Activated naive CD8-positive, alpha-beta T cell treated with anti-CD3 and anti-CD28 coated beads for 36 hours (primary cell): ENCODE measurements around the gene RTKN2. TPM values are rescaled to one million over a fixed set of nuclear protein-coding genes. Genes with fewer than 3 reads are reported as not detected.

Experiments used
- DNase-seq: peaks from one replicate; pipeline ENCODE4 v3.0.0; 2021
- H3K27ac Mint-ChIP-seq: one replicate; pipeline ENCODE4 v1.8.0; 2022; ENCODE audit warnings: mild to moderate bottlenecking, moderate library complexity, mixed read lengths
- H3K27me3 Mint-ChIP-seq: one replicate; pipeline ENCODE4 v1.8.0; 2022; ENCODE audit warnings: mild to moderate bottlenecking, mixed read lengths
- H3K36me3 Mint-ChIP-seq: one replicate; pipeline ENCODE4 v1.8.0; 2021; ENCODE audit warnings: mild to moderate bottlenecking, mixed read lengths
- H3K4me1 Mint-ChIP-seq: one replicate; pipeline ENCODE4 v1.8.0; 2021; ENCODE audit warnings: mixed read lengths
- H3K4me3 Mint-ChIP-seq: one replicate; pipeline ENCODE4 v1.8.0; 2022; ENCODE audit warnings: mild to moderate bottlenecking, moderate library complexity, mixed read lengths
- H3K9me3 Mint-ChIP-seq: one replicate; pipeline ENCODE4 v1.8.0; 2022; ENCODE audit warnings: mixed read lengths
- total RNA-seq, 2 experiments: library from RNA; stranded (reverse); gene quantifications; one replicate each; pipeline ENCODE4 v1.2.3, GENCODE V29; 2021

The RTKN2 gene
- total RNA-seq, 2 experiments from 2014 or later: 1.1 to 1.2 TPM

DNA sequence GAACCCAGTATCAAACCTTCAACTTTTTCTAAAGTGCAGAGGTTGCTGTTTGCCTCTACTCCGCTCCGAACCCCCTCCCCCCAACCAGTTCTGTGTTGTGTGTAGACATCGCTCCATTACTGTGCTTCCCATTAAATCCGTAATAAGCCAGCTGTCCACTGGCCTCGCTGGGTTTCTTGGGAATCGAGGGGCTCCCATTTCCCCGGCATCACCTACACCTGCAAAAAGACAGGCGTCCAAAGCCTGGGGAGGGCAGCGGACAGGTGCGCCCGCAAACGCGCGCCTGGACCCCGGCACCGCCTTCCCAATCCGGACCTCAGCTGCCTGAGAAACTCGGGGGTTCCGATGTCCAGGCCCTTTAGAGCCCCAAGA, 631 bp downstream of the RTKN2 start:
- H3K27ac Mint-ChIP-seq: no peak overlapping the region
- H3K36me3 Mint-ChIP-seq: no peaks in the 10 kb centered on the region

DNA sequence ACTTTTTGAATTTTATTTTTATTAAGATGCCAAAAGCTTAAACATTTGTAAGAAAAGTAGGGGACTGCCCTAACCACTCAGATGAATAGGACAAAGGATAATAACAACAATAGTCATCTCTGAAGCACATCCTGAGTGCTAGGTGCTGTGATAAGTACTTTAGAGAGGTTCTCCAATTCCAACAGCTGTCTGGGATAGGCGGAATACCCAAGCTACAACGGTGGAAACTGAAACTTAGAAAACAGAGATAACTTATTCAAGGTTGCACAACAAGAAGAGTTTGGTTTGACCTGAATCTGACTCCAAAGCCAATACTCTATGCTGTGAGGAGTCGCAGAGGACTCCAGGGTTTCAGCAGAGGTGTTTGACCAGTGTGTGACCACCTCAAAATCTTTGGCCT, 2.0 kb downstream of the RTKN2 start:
- Mint-ChIP-seq H3K4me1 (peaks cover 12% of the 10 kb centered on the region), H3K27ac (no peak overlapping the region), H3K27me3 (peaks cover 39% of the 10 kb centered on the region), H3K4me3 (no peak overlapping the region), H3K9me3 (no peaks in the 10 kb centered on the region), H3K36me3 (no peaks in the 10 kb centered on the region)
- no peak for DNase-seq

More for the DNA sequence above, 631 bp downstream of the RTKN2 start:
- Mint-ChIP-seq H3K4me1 (peaks cover 12% of the 10 kb centered on the region), H3K27me3 (peaks cover 39% of the 10 kb centered on the region), H3K9me3 (no peaks in the 10 kb centered on the region), H3K4me3 (peak overlapping the region; percentile 75)
- no peak for DNase-seq

GRCh38 chr10:62266147-62266546, 2.5 kb downstream of the RTKN2 start:
- no peaks in the 10 kb centered on the region for H3K9me3 Mint-ChIP-seq
- no peaks in the 10 kb centered on the region for H3K36me3 Mint-ChIP-seq
- H3K4me3 Mint-ChIP-seq: no peak overlapping the region
- DNase-seq: no peak
- no peak overlapping the region for H3K27ac Mint-ChIP-seq
- H3K4me1 Mint-ChIP-seq: peaks cover 12% of the 10 kb centered on the region
- peaks cover 39% of the 10 kb centered on the region for H3K27me3 Mint-ChIP-seq

DNA sequence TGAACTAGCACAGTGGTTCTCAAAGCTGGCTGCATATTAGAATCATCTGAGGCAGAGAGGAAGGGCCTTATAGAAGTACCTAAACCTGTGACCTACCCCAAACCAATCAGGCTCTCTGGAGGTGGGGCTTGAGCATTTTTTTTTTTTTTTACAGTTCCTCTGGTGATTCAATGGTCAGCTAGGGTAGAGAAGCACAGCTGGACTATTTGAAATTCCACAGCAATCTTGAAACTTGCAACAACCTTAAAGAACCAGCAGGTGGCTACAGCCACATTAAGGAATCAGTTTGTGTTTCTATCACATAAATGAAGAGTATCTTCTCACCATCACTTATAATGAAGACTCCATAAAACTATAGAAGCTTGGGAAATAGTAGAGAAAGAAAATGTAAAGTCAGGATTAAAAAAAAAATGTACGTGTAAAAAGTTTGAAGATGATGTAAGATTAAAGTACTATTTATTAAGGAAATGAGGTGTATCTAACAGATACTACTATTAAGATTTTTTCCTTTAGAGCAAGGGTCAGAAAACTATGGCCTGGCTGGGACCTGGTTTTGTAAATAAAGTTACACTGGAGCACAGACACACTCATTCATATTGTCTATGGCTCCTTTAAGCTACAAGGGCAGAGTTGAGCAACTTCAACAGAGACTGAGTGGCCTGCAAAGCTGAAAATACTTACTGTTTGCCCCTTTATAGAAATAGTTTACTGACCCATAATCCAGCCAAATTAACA, 3.8 kb downstream of the RTKN2 start:
- H3K9me3 Mint-ChIP-seq: no peaks in the 10 kb centered on the region
- DNase-seq: no peak
- peaks cover 34% of the 10 kb centered on the region for H3K27me3 Mint-ChIP-seq
- no peaks in the 10 kb centered on the region for H3K36me3 Mint-ChIP-seq
- H3K4me3 Mint-ChIP-seq: no peak overlapping the region
- H3K27ac Mint-ChIP-seq: no peak overlapping the region
- peaks cover 12% of the 10 kb centered on the region for H3K4me1 Mint-ChIP-seq

DNA sequence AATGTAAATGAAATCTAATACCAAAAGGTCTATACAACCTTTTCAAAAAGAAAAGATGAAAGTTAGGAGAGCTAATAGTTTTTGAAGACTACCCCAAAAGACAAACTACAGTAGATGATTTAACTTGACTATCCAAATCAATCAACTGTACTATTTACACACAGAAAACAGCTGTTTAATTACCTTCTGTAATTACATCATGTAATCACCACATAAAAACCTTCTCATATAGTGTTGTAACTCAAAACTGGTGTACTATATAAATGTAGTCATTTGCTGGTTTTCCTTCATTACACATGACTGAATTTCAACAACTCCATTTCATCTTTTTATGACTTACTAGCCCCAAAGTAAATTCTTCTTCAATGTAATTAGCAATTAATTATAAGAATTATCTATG, 4.5 kb downstream of the RTKN2 start:
- Mint-ChIP-seq H3K4me1 (peaks cover 10% of the 10 kb centered on the region), H3K9me3 (no peaks in the 10 kb centered on the region), H3K4me3 (no peak overlapping the region), H3K27me3 (peaks cover 27% of the 10 kb centered on the region), H3K27ac (no peak overlapping the region), H3K36me3 (no peaks in the 10 kb centered on the region)
- DNase-seq: no peak

GRCh38 chr10:62261666-62262065, 7.0 kb downstream of the RTKN2 start:
- DNase-seq: no peak
- H3K27me3 Mint-ChIP-seq: peaks cover 12% of the 10 kb centered on the region
- H3K4me3 Mint-ChIP-seq: no peak overlapping the region
- H3K27ac Mint-ChIP-seq: no peak overlapping the region
- no peaks in the 10 kb centered on the region for H3K9me3 Mint-ChIP-seq
- no peaks in the 10 kb centered on the region for H3K36me3 Mint-ChIP-seq
- H3K4me1 Mint-ChIP-seq: peaks cover 2% of the 10 kb centered on the region

GRCh38 chr10:62259998-62260397, 8.6 kb downstream of the RTKN2 start:
- Mint-ChIP-seq H3K9me3 (peaks cover 2% of the 10 kb centered on the region), H3K4me1 (peaks cover 2% of the 10 kb centered on the region), H3K27me3 (peaks cover 3% of the 10 kb centered on the region), H3K4me3 (no peak overlapping the region), H3K27ac (no peak overlapping the region), H3K36me3 (no peaks in the 10 kb centered on the region)
- no peak for DNase-seq

DNA sequence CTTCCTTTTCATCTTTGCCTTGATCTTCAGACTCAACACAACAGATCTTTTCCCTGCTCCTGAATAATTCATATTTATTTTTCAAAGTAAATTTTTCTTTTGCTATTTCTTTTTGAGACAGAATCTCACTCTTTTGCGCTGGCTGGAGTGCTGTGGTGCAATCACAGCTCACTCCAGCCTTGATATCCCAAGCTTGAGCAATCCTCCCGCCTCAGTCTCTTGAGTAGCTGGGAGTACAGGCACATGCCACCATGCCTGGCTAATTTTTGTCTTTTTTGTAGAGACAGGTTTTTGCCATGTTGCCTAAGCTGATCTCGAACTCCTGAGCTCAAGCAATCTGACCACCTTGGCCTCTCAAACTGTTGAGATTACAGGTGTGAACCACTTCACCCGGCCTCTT, 9.2 kb downstream of the RTKN2 start:
- no peak overlapping the region for H3K4me3 Mint-ChIP-seq
- no peaks in the 10 kb centered on the region for H3K4me1 Mint-ChIP-seq
- no peaks in the 10 kb centered on the region for H3K27me3 Mint-ChIP-seq
- DNase-seq: no peak
- H3K27ac Mint-ChIP-seq: no peak overlapping the region
- H3K36me3 Mint-ChIP-seq: no peaks in the 10 kb centered on the region
- peaks cover 3% of the 10 kb centered on the region for H3K9me3 Mint-ChIP-seq

GRCh38 chr10:62258926-62259325, 9.7 kb downstream of the RTKN2 start:
- Mint-ChIP-seq H3K27ac (no peak overlapping the region), H3K9me3 (peaks cover 9% of the 10 kb centered on the region), H3K4me3 (no peak overlapping the region), H3K4me1 (peaks cover 4% of the 10 kb centered on the region), H3K36me3 (peaks cover 3% of the 10 kb centered on the region), H3K27me3 (no peaks in the 10 kb centered on the region)
- DNase-seq: no peak

GRCh38 chr10:62253704-62254103, 14.9 kb downstream of the RTKN2 start:
- no peak overlapping the region for H3K4me3 Mint-ChIP-seq
- peaks cover 9% of the 10 kb centered on the region for H3K36me3 Mint-ChIP-seq
- peaks cover 24% of the 10 kb centered on the region for H3K4me1 Mint-ChIP-seq
- H3K27ac Mint-ChIP-seq: peak overlapping the region; percentile 87
- peaks cover 14% of the 10 kb centered on the region for H3K9me3 Mint-ChIP-seq
- no peaks in the 10 kb centered on the region for H3K27me3 Mint-ChIP-seq
- no peak for DNase-seq

GRCh38 chr10:62252051-62252450, 16.6 kb downstream of the RTKN2 start:
- peaks cover 24% of the 10 kb centered on the region for H3K4me1 Mint-ChIP-seq
- no peak overlapping the region for H3K27ac Mint-ChIP-seq
- DNase-seq: no peak
- H3K9me3 Mint-ChIP-seq: peaks cover 14% of the 10 kb centered on the region
- no peaks in the 10 kb centered on the region for H3K27me3 Mint-ChIP-seq
- H3K4me3 Mint-ChIP-seq: no peak overlapping the region
- peaks cover 9% of the 10 kb centered on the region for H3K36me3 Mint-ChIP-seq

DNA sequence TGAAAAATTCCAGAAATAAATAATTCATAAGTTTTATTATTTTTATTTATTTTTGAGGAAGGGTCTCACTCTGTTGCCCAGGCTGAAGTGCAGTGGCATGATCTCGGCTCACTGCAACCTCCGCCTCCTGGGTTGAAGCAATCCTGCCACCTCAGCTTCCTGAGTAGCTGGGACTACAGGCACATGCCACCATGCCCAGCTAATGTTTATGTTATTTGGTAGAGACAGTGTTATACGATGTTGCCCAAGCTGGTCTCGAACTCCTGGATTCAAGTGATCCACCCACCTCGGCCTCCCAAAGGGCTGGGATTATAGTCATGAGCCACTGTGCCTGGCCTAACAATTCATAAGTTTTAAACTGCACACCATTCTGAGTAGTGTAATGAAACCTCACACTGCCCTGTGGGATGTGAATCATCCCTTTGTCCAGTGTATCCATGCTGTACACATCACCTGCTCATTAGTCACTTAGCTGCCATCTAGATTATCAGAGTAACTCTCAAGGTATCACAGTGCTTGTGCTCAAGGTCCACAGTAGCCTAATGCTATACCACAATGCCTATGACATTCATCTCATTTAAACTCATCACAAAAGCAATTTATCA, 17.9 kb downstream of the RTKN2 start:
- no peak overlapping the region for H3K4me3 Mint-ChIP-seq
- no peaks in the 10 kb centered on the region for H3K27me3 Mint-ChIP-seq
- H3K36me3 Mint-ChIP-seq: peaks cover 9% of the 10 kb centered on the region
- no peak overlapping the region for H3K27ac Mint-ChIP-seq
- DNase-seq: no peak
- peaks cover 14% of the 10 kb centered on the region for H3K9me3 Mint-ChIP-seq
- peaks cover 24% of the 10 kb centered on the region for H3K4me1 Mint-ChIP-seq

DNA sequence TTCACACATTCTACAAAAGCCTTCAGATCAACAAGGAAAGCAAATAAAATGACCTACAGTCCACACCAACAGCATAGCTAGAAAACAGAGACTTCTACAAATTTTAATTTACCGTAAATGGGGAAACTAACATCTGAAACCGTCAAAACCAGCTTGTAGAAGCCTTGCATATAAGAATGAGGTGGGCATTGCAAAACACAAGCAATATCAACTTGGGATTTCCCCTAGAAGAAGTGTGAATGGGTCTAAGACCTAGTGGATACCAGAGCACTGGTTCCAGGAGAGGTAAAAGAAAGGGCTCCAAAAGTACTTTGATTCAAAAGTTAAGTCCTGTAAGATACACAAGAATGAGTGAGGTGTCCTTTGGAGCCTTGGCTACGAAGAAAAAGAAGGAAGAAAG, 18.7 kb downstream of the RTKN2 start:
- Mint-ChIP-seq H3K36me3 (peaks cover 9% of the 10 kb centered on the region), H3K4me1 (peaks cover 29% of the 10 kb centered on the region), H3K4me3 (no peak overlapping the region), H3K27ac (no peak overlapping the region), H3K9me3 (peaks cover 12% of the 10 kb centered on the region), H3K27me3 (no peaks in the 10 kb centered on the region)
- no peak for DNase-seq

DNA sequence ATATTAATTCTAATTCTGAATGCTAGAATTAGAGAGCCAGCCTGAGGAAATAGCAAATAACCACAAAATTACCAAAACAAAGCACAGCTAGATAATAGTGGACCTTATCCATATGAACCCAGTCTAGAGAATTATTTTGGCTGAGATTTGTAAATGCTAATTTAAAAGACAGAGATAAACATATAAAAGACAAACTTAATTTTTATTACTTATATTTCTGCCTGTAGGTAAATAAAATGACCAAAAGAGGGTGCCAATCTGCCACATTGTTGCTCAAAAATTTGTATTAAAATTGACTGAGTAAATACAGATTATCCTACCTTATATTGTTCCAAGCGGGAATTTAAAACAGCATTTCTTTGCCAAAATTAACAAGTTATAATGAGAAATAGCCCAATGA, 20.2 kb downstream of the RTKN2 start:
- peaks cover 3% of the 10 kb centered on the region for H3K36me3 Mint-ChIP-seq
- no peaks in the 10 kb centered on the region for H3K27me3 Mint-ChIP-seq
- H3K27ac Mint-ChIP-seq: no peak overlapping the region
- peaks cover 32% of the 10 kb centered on the region for H3K4me1 Mint-ChIP-seq
- no peak for DNase-seq
- no peak overlapping the region for H3K4me3 Mint-ChIP-seq
- peaks cover 1% of the 10 kb centered on the region for H3K9me3 Mint-ChIP-seq

DNA sequence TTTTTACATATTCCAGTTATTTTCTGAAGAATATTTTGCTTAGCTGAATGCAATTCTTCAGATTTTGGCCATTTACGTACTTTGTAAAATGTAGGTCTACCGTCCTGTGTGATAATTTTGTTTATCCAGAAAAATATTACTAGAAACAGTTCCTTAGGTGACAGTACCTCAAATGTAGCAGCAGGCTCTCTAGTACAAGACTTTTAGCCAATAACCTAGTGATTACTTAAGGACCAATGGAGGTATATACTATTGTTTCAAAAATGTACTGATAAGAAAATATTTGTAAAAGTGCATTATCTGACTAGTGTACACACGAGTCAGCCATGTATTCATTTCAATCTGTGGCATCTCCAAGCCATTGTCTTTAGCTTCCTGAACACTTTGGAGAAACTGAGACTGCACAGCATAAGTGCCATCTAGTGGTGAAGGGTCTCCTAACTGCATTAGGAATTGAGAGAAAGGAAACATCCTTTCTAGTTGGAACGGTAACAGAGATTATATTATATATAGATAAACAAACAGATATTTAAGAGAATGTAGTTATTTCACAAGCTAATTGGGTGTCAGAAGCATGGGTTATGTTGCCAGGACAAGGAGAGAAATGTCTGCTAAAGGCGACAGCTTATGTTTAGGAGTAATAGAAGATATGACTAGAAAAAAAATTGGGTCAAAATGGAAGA, 23.7 kb downstream of the RTKN2 start:
- H3K27ac Mint-ChIP-seq: peak overlapping the region; percentile 12

More for the DNA sequence above, 23.7 kb downstream of the RTKN2 start:
- Mint-ChIP-seq H3K36me3 (peaks cover 5% of the 10 kb centered on the region), H3K4me1 (peaks cover 30% of the 10 kb centered on the region), H3K4me3 (no peak overlapping the region), H3K9me3 (no peaks in the 10 kb centered on the region), H3K27me3 (no peaks in the 10 kb centered on the region)
- peak; percentile 32 for DNase-seq
